ENCODE data around the gene EIF4E3. TPM values are rescaled to one million over a fixed set of nuclear protein-coding genes. Genes with fewer than 3 reads are reported as not detected.

Gene EIF4E3
- total and polyA plus RNA-seq, 10 of the 15 experiments (the other 5 are each of a cell fraction or from before 2014, with no cell fraction given): 0.05 to 0.38 (median 0.16) TPM; not detected in 1

- WGBS (ENCODE audit: insufficient coverage, insufficient replicate concordance, low lambda C conversion rate, missing lambda C conversion rate): 0% methylated on average over 2 of the region's 2 CpGs
- ATAC-seq (no peak), FAIRE-seq (no peak), DNase-seq (ENCODE audit: low read depth, low spot score) (no peak)
- Histone ChIP-seq H3K9me3 (replicated peaks; ENCODE audit: control insufficient read depth, insufficient read depth, low read length) (no peaks in the 10 kb centered on the region; the same call in 2 of the 3 replicates), H4K20me1 (ENCODE audit: control insufficient read depth, insufficient read depth) (no peaks in the 10 kb centered on the region), H3K9ac (ENCODE audit: control insufficient read depth, insufficient read depth, low read length) (no peak overlapping the region), H3K4me3 (no peak overlapping the region), H3K27me3 (replicated peaks in 1 of 2; ENCODE audit: control insufficient read depth in 2 of 2, insufficient read depth in 2 of 2, low read length in 1 of 2) (no peaks in the 10 kb centered on the region), H2AFZ (ENCODE audit: control insufficient read depth, low read depth, low read length) (no peak overlapping the region), H3K79me2 (ENCODE audit: control insufficient read depth, insufficient read depth, low read length) (no peaks in the 10 kb centered on the region), H3K4me1 (ENCODE audit: control insufficient read depth, insufficient read depth, low read length) (no peaks in the 10 kb centered on the region), H3K36me3 (ENCODE audit: control insufficient read depth in 2 of 2, insufficient read depth in 2 of 2, low read length in 1 of 2) (no peaks in the 10 kb centered on the region), H3K4me2 (ENCODE audit: control insufficient read depth, insufficient read depth) (no peak overlapping the region), H3K27ac (ENCODE audit: control insufficient read depth, insufficient read depth) (no peak overlapping the region)
- POLR2A ChIA-PET: no interaction called here
- CTCF ChIA-PET: no interaction called here
- BruUV-seq (replicated peaks): no TSS peak
- SMC1A ChIA-PET (ENCODE audit: uncharacterized antibody, unreplicated experiment): no interaction called here
- in situ Hi-C loops (cut with MboI): no loop called here
- intact Hi-C loops (cut with micrococcal nuclease; ENCODE audit: unreplicated experiment): no loop called here
- RAD21 ChIA-PET (ENCODE audit: unreplicated experiment): no interaction called here
- TF ChIP-seq KAT2A (conservative IDR thresholded peaks at IDR 0.05; ENCODE audit: control insufficient read depth, low read depth, low read length) (no peak), ZNF622 (IDR thresholded peaks at IDR 0.05) (no peak), USF1 (IDR thresholded peaks at IDR 0.05; ENCODE audit: borderline replicate concordance, extremely low read length, insufficient read depth, low read depth, low read length) (no peak), ZBED1 (IDR thresholded peaks at IDR 0.05; ENCODE audit: borderline replicate concordance) (no peak), RFX5 (IDR thresholded peaks at IDR 0.05; ENCODE audit: low read depth, low read length) (no peak), POU2F2 (IDR thresholded peaks at IDR 0.05; ENCODE audit: borderline replicate concordance, low read depth, low read length) (no peak), POLR2AphosphoS2 (IDR thresholded peaks at IDR 0.05; ENCODE audit: low read depth, low read length) (no peak), EGR1 (IDR thresholded peaks at IDR 0.05; ENCODE audit: borderline replicate concordance in 1 of 2, low read depth in 2 of 2, low read length in 2 of 2) (no peak), CBFB (IDR thresholded peaks at IDR 0.05; ENCODE audit: low read depth) (no peak), CHD2 (IDR thresholded peaks at IDR 0.05; ENCODE audit: borderline replicate concordance, low read depth, low read length) (no peak), SMAD1 (IDR thresholded peaks at IDR 0.05; ENCODE audit: low read depth, partially characterized antibody) (no peak), ELK1 (IDR thresholded peaks at IDR 0.05; ENCODE audit: low read depth, low read length) (no peak), ETV6 (conservative IDR thresholded peaks at IDR 0.05 in 1 of 2, IDR thresholded peaks at IDR 0.05 in 1 of 2; ENCODE audit: borderline replicate concordance in 1 of 2, low read depth in 1 of 2) (no peak), SPI1 (IDR thresholded peaks at IDR 0.05; ENCODE audit: borderline replicate concordance, insufficient read depth, low read depth, low read length) (no peak), EZH2 (IDR thresholded peaks at IDR 0.05; ENCODE audit: borderline replicate concordance, control insufficient read depth, low read depth, low read length) (no peak), HDAC6 (IDR thresholded peaks at IDR 0.05; ENCODE audit: unreplicated experiment) (no peak), NR2C1 (IDR thresholded peaks at IDR 0.05) (no peak)
- TF ChIP-seq, protein P1, sequence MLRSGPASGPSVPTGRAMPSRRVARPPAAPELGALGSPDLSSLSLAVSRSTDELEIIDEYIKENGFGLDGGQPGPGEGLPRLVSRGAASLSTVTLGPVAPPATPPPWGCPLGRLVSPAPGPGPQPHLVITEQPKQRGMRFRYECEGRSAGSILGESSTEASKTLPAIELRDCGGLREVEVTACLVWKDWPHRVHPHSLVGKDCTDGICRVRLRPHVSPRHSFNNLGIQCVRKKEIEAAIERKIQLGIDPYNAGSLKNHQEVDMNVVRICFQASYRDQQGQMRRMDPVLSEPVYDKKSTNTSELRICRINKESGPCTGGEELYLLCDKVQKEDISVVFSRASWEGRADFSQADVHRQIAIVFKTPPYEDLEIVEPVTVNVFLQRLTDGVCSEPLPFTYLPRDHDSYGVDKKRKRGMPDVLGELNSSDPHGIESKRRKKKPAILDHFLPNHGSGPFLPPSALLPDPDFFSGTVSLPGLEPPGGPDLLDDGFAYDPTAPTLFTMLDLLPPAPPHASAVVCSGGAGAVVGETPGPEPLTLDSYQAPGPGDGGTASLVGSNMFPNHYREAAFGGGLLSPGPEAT (IDR thresholded peaks at IDR 0.05; ENCODE audit: low read depth): no peak
- TF ChIP-seq, protein P2, sequence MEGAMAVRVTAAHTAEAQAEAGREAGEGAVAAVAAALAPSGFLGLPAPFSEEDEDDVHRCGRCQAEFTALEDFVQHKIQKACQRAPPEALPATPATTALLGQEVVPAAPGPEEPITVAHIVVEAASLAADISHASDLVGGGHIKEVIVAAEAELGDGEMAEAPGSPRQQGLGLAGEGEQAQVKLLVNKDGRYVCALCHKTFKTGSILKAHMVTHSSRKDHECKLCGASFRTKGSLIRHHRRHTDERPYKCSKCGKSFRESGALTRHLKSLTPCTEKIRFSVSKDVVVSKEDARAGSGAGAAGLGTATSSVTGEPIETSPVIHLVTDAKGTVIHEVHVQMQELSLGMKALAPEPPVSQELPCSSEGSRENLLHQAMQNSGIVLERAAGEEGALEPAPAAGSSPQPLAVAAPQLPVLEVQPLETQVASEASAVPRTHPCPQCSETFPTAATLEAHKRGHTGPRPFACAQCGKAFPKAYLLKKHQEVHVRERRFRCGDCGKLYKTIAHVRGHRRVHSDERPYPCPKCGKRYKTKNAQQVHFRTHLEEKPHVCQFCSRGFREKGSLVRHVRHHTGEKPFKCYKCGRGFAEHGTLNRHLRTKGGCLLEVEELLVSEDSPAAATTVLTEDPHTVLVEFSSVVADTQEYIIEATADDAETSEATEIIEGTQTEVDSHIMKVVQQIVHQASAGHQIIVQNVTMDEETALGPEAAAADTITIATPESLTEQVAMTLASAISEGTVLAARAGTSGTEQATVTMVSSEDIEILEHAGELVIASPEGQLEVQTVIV (IDR thresholded peaks at IDR 0.05; ENCODE audit: borderline replicate concordance, partially characterized antibody): no peak
Observed at GRCh38 chr3:71629711-71630110, 95.5 kb downstream of the EIF4E3 start.

Measured in GM12878 (cell line).